Measurements from ENCODE around the gene SPECC1. TPM values are rescaled to one million over a fixed set of nuclear protein-coding genes. Genes with fewer than 3 reads are reported as not detected.

Gene SPECC1
- polyA plus RNA-seq, 3 donors = 36.0 to 58.4 (median 50.5) TPM

DNA sequence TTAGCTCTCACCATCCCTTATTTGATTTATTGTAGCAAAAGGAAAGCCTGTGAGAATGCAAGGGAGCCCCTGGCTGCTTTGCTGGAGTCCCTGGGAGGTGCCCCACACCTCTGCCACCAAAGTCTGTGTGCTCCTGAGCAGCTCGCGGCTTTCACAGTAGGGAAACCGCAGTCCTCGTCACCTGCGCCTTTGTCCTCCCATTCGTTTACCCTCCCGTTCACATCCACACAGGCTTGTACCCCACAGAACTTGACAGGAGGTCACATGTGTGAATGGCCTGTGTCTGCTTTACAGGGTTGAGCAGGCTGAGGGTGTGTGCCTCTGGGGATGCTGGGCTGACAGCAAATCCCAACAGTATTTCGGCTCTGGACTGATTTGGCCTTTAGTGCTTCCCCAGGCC lies 305.7 kb downstream of the SPECC1 start:
- H3K9me3 ChIP-seq (replicated peaks in 1 of 2; ENCODE audit: control insufficient read depth in 1 of 2, insufficient read depth in 1 of 2, low read length in 2 of 2) = no peaks in the 10 kb centered on the region
- intact Hi-C loops (cut with micrococcal nuclease) = loop anchor here (5.0 to 10.0 kb wide), 2 partner anchors 88 to 320 kb away; no protein-coding TSS in a partner anchor
- DNase-seq = no peak
- no peaks in the 10 kb centered on the region for H4K20me1 ChIP-seq (ENCODE audit: insufficient read depth, low read length)
- H3K4me2 ChIP-seq (replicated peaks; ENCODE audit: extremely low read depth, low read length, poor library complexity, severe bottlenecking) = no peak overlapping the region
- H3K27ac Mint-ChIP-seq = peak overlapping the region in 1 of 7 donors; percentile 10
- H3K27ac ChIP-seq (ENCODE audit: low read depth in 1 of 2, low read length in 2 of 2) = no peak overlapping the region
- H3K36me3 Mint-ChIP-seq = peaks cover 61 to 76% of the 10 kb centered on the region in 2 donors
- H3K4me3 Mint-ChIP-seq = no peak overlapping the region
- no peak overlapping the region for H3K9ac ChIP-seq (ENCODE audit: insufficient read depth, low read length, poor library complexity, severe bottlenecking)
- H3K4me3 ChIP-seq (replicated peaks in 1 of 3; ENCODE audit: low read depth in 2 of 3, low read length in 3 of 3) = no peak overlapping the region
- H3K4me1 ChIP-seq (ENCODE audit: control insufficient read depth in 1 of 2, insufficient read depth in 2 of 2, low read length in 2 of 2) = no peaks in the 10 kb centered on the region
- H3K79me2 ChIP-seq (ENCODE audit: insufficient read depth, low read length) = no peaks in the 10 kb centered on the region
- TF ChIP-seq, protein P1, sequence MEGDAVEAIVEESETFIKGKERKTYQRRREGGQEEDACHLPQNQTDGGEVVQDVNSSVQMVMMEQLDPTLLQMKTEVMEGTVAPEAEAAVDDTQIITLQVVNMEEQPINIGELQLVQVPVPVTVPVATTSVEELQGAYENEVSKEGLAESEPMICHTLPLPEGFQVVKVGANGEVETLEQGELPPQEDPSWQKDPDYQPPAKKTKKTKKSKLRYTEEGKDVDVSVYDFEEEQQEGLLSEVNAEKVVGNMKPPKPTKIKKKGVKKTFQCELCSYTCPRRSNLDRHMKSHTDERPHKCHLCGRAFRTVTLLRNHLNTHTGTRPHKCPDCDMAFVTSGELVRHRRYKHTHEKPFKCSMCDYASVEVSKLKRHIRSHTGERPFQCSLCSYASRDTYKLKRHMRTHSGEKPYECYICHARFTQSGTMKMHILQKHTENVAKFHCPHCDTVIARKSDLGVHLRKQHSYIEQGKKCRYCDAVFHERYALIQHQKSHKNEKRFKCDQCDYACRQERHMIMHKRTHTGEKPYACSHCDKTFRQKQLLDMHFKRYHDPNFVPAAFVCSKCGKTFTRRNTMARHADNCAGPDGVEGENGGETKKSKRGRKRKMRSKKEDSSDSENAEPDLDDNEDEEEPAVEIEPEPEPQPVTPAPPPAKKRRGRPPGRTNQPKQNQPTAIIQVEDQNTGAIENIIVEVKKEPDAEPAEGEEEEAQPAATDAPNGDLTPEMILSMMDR (IDR thresholded peaks at IDR 0.05) = no peak
- peaks cover 41 to 70% of the 10 kb centered on the region in 2 donors for H3K36me3 ChIP-seq (replicated peaks in 1 of 2; ENCODE audit: control insufficient read depth in 1 of 2, insufficient read depth in 2 of 2, low read length in 2 of 2)
- WGBS (ENCODE audit: insufficient coverage) = 100% methylated on average over 1 of the region's 8 CpGs
- H2AFZ ChIP-seq (ENCODE audit: insufficient read depth, low read depth, low read length, poor library complexity, severe bottlenecking) = no peak overlapping the region
- H3K4me1 Mint-ChIP-seq = peaks cover under 1% of the 10 kb centered on the region
- H3K27me3 Mint-ChIP-seq (ENCODE audit: low read depth in 3 of 3) = peaks cover under 1 to 3% (median 1%) of the 10 kb centered on the region in 3 donors
- H3K9me3 Mint-ChIP-seq = peaks cover 0 to 2% (median 0%) of the 10 kb centered on the region in 7 donors
- no peaks in the 10 kb centered on the region for H3K27me3 ChIP-seq (ENCODE audit: control insufficient read depth in 2 of 2, insufficient read depth in 2 of 2, low read length in 2 of 2)

DNA sequence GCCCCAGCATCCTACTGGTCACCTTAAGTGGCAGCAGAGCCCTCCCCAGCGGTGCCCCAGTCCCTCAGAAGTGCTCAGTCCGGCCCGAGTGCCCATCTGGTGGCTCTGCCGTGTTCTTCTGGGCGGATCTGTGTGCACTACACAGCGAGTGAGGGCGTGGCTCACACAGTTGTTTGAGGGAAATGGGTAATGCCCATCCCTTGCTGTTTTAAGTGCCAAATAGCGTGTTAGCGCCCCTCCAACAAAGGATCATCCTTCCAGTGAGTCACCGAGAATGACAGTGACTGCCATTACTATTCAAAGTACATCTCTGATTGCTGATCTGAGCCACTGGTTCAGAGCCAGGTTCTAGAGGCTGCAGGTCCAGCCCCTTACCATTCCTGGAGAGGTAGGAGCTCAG lies 306.2 kb downstream of the SPECC1 start:
- no peak for DNase-seq
- Mint-ChIP-seq H3K27me3 (ENCODE audit: low read depth in 3 of 3) (peaks cover 4 to 5% (median 5%) of the 10 kb centered on the region in 3 donors), H3K9me3 (peaks cover 0 to 3% (median 0%) of the 10 kb centered on the region in 7 donors), H3K36me3 (peaks cover 57 to 72% of the 10 kb centered on the region in 2 donors), H3K4me1 (peaks cover 5% of the 10 kb centered on the region), H3K27ac (peak overlapping the region in 1 of 7 donors; percentile 10), H3K4me3 (no peak overlapping the region)
- Histone ChIP-seq H3K79me2 (ENCODE audit: insufficient read depth, low read length) (no peaks in the 10 kb centered on the region), H3K9ac (ENCODE audit: insufficient read depth, low read length, poor library complexity, severe bottlenecking) (no peak overlapping the region), H3K27me3 (ENCODE audit: control insufficient read depth in 2 of 2, insufficient read depth in 2 of 2, low read length in 2 of 2) (no peaks in the 10 kb centered on the region), H3K4me2 (replicated peaks; ENCODE audit: extremely low read depth, low read length, poor library complexity, severe bottlenecking) (no peak overlapping the region), H4K20me1 (ENCODE audit: insufficient read depth, low read length) (no peaks in the 10 kb centered on the region), H3K4me1 (ENCODE audit: control insufficient read depth in 1 of 2, insufficient read depth in 2 of 2, low read length in 2 of 2) (no peaks in the 10 kb centered on the region), H3K27ac (ENCODE audit: low read depth in 1 of 2, low read length in 2 of 2) (no peak overlapping the region), H3K4me3 (replicated peaks in 1 of 3; ENCODE audit: low read depth in 2 of 3, low read length in 3 of 3) (no peak overlapping the region), H3K36me3 (replicated peaks in 1 of 2; ENCODE audit: control insufficient read depth in 1 of 2, insufficient read depth in 2 of 2, low read length in 2 of 2) (peaks cover 41 to 65% of the 10 kb centered on the region in 2 donors), H2AFZ (ENCODE audit: insufficient read depth, low read depth, low read length, poor library complexity, severe bottlenecking) (no peak overlapping the region), H3K9me3 (replicated peaks in 1 of 2; ENCODE audit: control insufficient read depth in 1 of 2, insufficient read depth in 1 of 2, low read length in 2 of 2) (no peaks in the 10 kb centered on the region)
- TF ChIP-seq, protein P1 (IDR thresholded peaks at IDR 0.05) = no peak
- 95% methylated on average over 4 of the region's 10 CpGs for WGBS (ENCODE audit: insufficient coverage)
- intact Hi-C loops (cut with micrococcal nuclease) = loop anchor here (5.0 to 10.0 kb wide), 2 partner anchors 88 to 321 kb away; no protein-coding TSS in a partner anchor
